ENCODE results near the gene TTLL12. TPM values are rescaled to one million over a fixed set of nuclear protein-coding genes. Genes with fewer than 3 reads are reported as not detected.

TTLL12 gene
- total and polyA plus RNA-seq, 2 donors (not counting 1 experiment from before 2014, with no cell fraction given): 11.0 to 21.3 TPM

DNA sequence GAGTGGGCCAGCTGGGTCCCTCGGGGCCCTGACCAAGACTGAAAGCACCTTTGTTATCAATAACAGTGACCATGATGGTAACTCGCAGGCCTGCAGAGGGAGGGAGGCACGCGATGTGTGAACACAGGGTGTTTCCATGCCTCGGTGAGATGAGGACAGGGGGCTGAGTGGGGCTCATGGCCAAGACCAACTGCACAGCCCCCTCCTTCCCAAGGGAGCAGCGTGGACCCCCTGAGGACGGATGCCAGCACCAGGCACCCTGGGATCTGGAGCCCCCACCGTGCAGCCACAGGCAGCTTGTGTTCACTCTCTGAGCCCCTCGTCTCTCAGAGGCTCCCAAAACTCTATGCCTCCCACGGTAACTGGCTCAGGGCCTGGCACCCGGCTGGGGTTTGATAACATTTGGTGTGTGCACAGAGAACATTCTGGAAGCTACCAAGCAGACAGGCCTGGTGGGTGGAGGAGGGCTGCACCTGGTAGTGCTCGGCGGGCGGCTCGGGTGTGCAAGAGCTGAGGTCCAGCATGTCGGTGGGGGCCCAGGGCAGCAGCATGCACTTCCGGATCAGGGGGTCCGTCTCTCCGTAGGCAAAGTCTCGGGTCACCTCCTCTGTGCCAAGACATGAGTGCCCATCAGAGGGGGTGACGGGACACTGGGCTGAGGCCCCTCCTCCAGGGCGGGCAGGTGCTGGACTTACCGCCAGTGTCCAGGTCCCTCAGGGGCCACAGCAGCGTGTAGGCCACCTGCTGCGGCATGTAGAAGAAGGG, 7.6 kb downstream of the TTLL12 start:
- no peaks in the 10 kb centered on the region for H3K9me3 Mint-ChIP-seq (ENCODE audit: insufficient read depth)
- CTCF ChIA-PET: no interaction called here
- DNase-seq (no peak), ATAC-seq (ENCODE audit: low read depth) (no peak)
- peaks cover 2% of the 10 kb centered on the region for H3K4me1 Mint-ChIP-seq
- Histone ChIP-seq H3K9ac (ENCODE audit: low read length) (no peak overlapping the region), H3K4me1 (ENCODE audit: control insufficient read depth in 2 of 2, insufficient read depth in 2 of 2, low read length in 2 of 2) (no peaks in the 10 kb centered on the region), H3K79me2 (ENCODE audit: control insufficient read depth, insufficient read depth, low read length) (peaks cover 27% of the 10 kb centered on the region), H3K4me2 (replicated peaks; ENCODE audit: low read depth, low read length, poor library complexity, severe bottlenecking) (no peak overlapping the region), H3K27me3 (replicated peaks in 1 of 4; ENCODE audit: control extremely low read depth in 1 of 4, control insufficient read depth in 3 of 4, insufficient read depth in 4 of 4, low read length in 3 of 4) (no peaks in the 10 kb centered on the region), H4K20me1 (ENCODE audit: control insufficient read depth, insufficient read depth, low read length, poor library complexity, severe bottlenecking) (peaks cover 4% of the 10 kb centered on the region), H3K27ac (ENCODE audit: low read length in 2 of 2) (no peak overlapping the region), H3K4me3 (ENCODE audit: control extremely low read depth in 1 of 5, extremely low read depth in 1 of 5, insufficient read depth in 1 of 5, low read depth in 2 of 5, low read length in 4 of 5) (no peak overlapping the region), H2AFZ (ENCODE audit: insufficient read depth, low read depth, low read length, poor library complexity, severe bottlenecking) (no peak overlapping the region), H3K36me3 (replicated peaks in 1 of 2; ENCODE audit: control extremely low read depth in 1 of 2, control insufficient read depth in 1 of 2, extremely low read depth in 1 of 2, insufficient read depth in 2 of 2, low read length in 1 of 2) (peaks cover 0 to 29% of the 10 kb centered on the region in 2 experiments), H3K9me3 (ENCODE audit: control extremely low read depth in 1 of 3, control insufficient read depth in 2 of 3, insufficient read depth in 1 of 3, low read length in 2 of 3) (no peaks in the 10 kb centered on the region)
- TF ChIP-seq EZH2 (IDR thresholded peaks at IDR 0.05; ENCODE audit: borderline replicate concordance, insufficient read depth, low read depth, low read length, poor library complexity, severe bottlenecking) (no peak), CTCF (IDR thresholded peaks at IDR 0.05) (no peak)
- intact Hi-C loops (cut with micrococcal nuclease): no loop called here
- no peak overlapping the region for H3K4me3 Mint-ChIP-seq
- 98% methylated on average over 25 of the region's 25 CpGs for WGBS (ENCODE audit: insufficient coverage)
- no peaks in the 10 kb centered on the region for H3K27me3 Mint-ChIP-seq
- POLR2A ChIA-PET: no interaction called here
- H3K27ac Mint-ChIP-seq: no peak overlapping the region

GRCh38 chr22:43177479-43177878, 9.5 kb downstream of the TTLL12 start:
- TF ChIP-seq CTCF (IDR thresholded peaks at IDR 0.05): no peak
- no peak for TF ChIP-seq EZH2 (IDR thresholded peaks at IDR 0.05; ENCODE audit: borderline replicate concordance, insufficient read depth, low read depth, low read length, poor library complexity, severe bottlenecking)
- no peak overlapping the region for H3K4me2 ChIP-seq (replicated peaks; ENCODE audit: low read depth, low read length, poor library complexity, severe bottlenecking)
- peaks cover 16% of the 10 kb centered on the region for H3K79me2 ChIP-seq (ENCODE audit: control insufficient read depth, insufficient read depth, low read length)
- no peaks in the 10 kb centered on the region for H3K9me3 ChIP-seq (ENCODE audit: control extremely low read depth in 1 of 3, control insufficient read depth in 2 of 3, insufficient read depth in 1 of 3, low read length in 2 of 3)
- ChIA-PET CTCF (no interaction called here), POLR2A (no interaction called here)
- Mint-ChIP-seq H3K27me3 (no peaks in the 10 kb centered on the region), H3K27ac (no peak overlapping the region), H3K4me3 (no peak overlapping the region), H3K9me3 (ENCODE audit: insufficient read depth) (no peaks in the 10 kb centered on the region), H3K4me1 (no peaks in the 10 kb centered on the region)
- no peak overlapping the region for H3K9ac ChIP-seq (ENCODE audit: low read length)
- 99% methylated on average over 5 of the region's 7 CpGs for WGBS (ENCODE audit: insufficient coverage)
- no peaks in the 10 kb centered on the region for H4K20me1 ChIP-seq (ENCODE audit: control insufficient read depth, insufficient read depth, low read length, poor library complexity, severe bottlenecking)
- H3K27me3 ChIP-seq (replicated peaks in 1 of 4; ENCODE audit: control extremely low read depth in 1 of 4, control insufficient read depth in 3 of 4, insufficient read depth in 4 of 4, low read length in 3 of 4): no peaks in the 10 kb centered on the region
- ATAC-seq (ENCODE audit: low read depth): no peak
- no peak overlapping the region for H3K4me3 ChIP-seq (ENCODE audit: control extremely low read depth in 1 of 5, extremely low read depth in 1 of 5, insufficient read depth in 1 of 5, low read depth in 2 of 5, low read length in 4 of 5)
- no peak overlapping the region for H2AFZ ChIP-seq (ENCODE audit: insufficient read depth, low read depth, low read length, poor library complexity, severe bottlenecking)
- no peak for DNase-seq
- peaks cover 0 to 42% of the 10 kb centered on the region in 2 experiments for H3K36me3 ChIP-seq (replicated peaks in 1 of 2; ENCODE audit: control extremely low read depth in 1 of 2, control insufficient read depth in 1 of 2, extremely low read depth in 1 of 2, insufficient read depth in 2 of 2, low read length in 1 of 2)
- no peaks in the 10 kb centered on the region for H3K4me1 ChIP-seq (ENCODE audit: control insufficient read depth in 2 of 2, insufficient read depth in 2 of 2, low read length in 2 of 2)
- no peak overlapping the region for H3K27ac ChIP-seq (ENCODE audit: low read length in 2 of 2)
- intact Hi-C loops (cut with micrococcal nuclease): no loop called here

Data from B cell (primary cell).